K562 (cell line): ENCODE data around the gene DNAJB12. TPM values are rescaled to one million over a fixed set of nuclear protein-coding genes. Genes with fewer than 3 reads are reported as not detected.
A peak's percentile ranks its signal among the peaks of the same experiment; 100 is the strongest.

Experiments used
- ARHGAP35 ChIP-seq: fragments of 450-650 bp; IDR thresholded peaks from 2 replicates; pipeline ENCODE4 v1.6.1; 2018; ENCODE audit not compliant: partially characterized antibody
- CREB1 ChIP-seq, 2 experiments: sonication (generic) in 1 of 2; formaldehyde crosslinking in 1 of 2; IDR thresholded peaks; 2 replicates each; pipeline versions ENCODE4 v1.6.1 to v1.8.0; 2012 to 2022; ENCODE audit warnings: inconsistent platforms in 1 of 2, mild to moderate bottlenecking in 1 of 2, missing genetic modification reagents in 1 of 2, moderate library complexity in 1 of 2
- E2F6 ChIP-seq, 2 experiments: IDR thresholded peaks; 2 replicates each; pipeline ENCODE4 v1.6.1; 2011; ENCODE audit warnings: borderline replicate concordance in 1 of 2, control low read depth in 1 of 2, low read depth in 1 of 2, low read length in 1 of 2, mild to moderate bottlenecking in 1 of 2, mixed read lengths in 1 of 2, moderate library complexity in 1 of 2; ENCODE audit not compliant: insufficient read depth in 1 of 2, insufficient read length in 1 of 2, poor library complexity in 1 of 2, severe bottlenecking in 1 of 2; ENCODE audit errors: extremely low read depth in 1 of 2
- FOXK2 ChIP-seq, 2 experiments: fragments of 450-650 bp; IDR thresholded peaks in 1 of 2; conservative IDR thresholded peaks in 1 of 2; 2 replicates each; pipeline ENCODE4 v1.6.1; 2016; ENCODE audit warnings: low read depth in 2 of 2, mild to moderate bottlenecking in 1 of 2
- HDAC8 ChIP-seq: fragments of 450-650 bp; IDR thresholded peaks from 2 replicates; pipeline ENCODE4 v1.6.1; 2016; ENCODE audit warnings: mild to moderate bottlenecking, missing genetic modification characterization, moderate library complexity, missing compliant biosample characterization
- HMGN3 ChIP-seq: IDR thresholded peaks from 2 replicates; pipeline ENCODE4 v1.6.1; 2011; ENCODE audit warnings: borderline replicate concordance, low read depth, mild to moderate bottlenecking, mixed read lengths, low read length; ENCODE audit not compliant: insufficient read length; ENCODE audit errors: extremely low read depth
- MAZ ChIP-seq, 2 experiments: fragments of 450-650 bp in 1 of 2; sonication (generic) in 1 of 2; formaldehyde crosslinking; IDR thresholded peaks in 1 of 2; conservative IDR thresholded peaks in 1 of 2; 2 replicates each; pipeline versions ENCODE4 v1.4.0 to v1.5.0; 2020; ENCODE audit warnings: mild to moderate bottlenecking in 1 of 2, missing genetic modification reagents in 1 of 2
- MED1 ChIP-seq: sonication (generic); formaldehyde crosslinking; IDR thresholded peaks from 2 replicates; pipeline ENCODE4 v1.8.1; 2023; ENCODE audit warnings: missing genetic modification reagents, borderline replicate concordance
- NR3C1 ChIP-seq: sonication (generic); formaldehyde crosslinking; IDR thresholded peaks from 2 replicates; pipeline ENCODE4 v1.8.1; 2022; ENCODE audit warnings: missing genetic modification reagents
- PHTF2 ChIP-seq: fragments of 250-450 bp; sonication (Bioruptor Pico); IDR thresholded peaks from 2 replicates; pipeline ENCODE4 v1.5.0; 2021; ENCODE audit warnings: mild to moderate bottlenecking
- RBM14 ChIP-seq: fragments of 200-400 bp; formaldehyde crosslinking; IDR thresholded peaks from 2 replicates; pipeline ENCODE4 v1.6.1; 2018; ENCODE audit warnings: low read depth, mild to moderate bottlenecking, low read length, moderate library complexity, borderline replicate concordance; ENCODE audit not compliant: insufficient read depth
- SMARCA5 ChIP-seq: fragments of 450-650 bp; IDR thresholded peaks from 2 replicates; pipeline ENCODE4 v1.6.1; 2016
- ZBTB17 ChIP-seq: fragments of 450-650 bp; formaldehyde crosslinking; IDR thresholded peaks from 2 replicates; pipeline ENCODE4 v1.4.0; 2020; ENCODE audit warnings: mild to moderate bottlenecking
- ZNF311 ChIP-seq: fragments of 250-450 bp; sonication (Bioruptor Pico); IDR thresholded peaks from 2 replicates; pipeline ENCODE4 v1.4.0; 2020; ENCODE audit warnings: mild to moderate bottlenecking, moderate library complexity
- ZNF431 ChIP-seq: sonication (generic); formaldehyde crosslinking; IDR thresholded peaks from 2 replicates; pipeline ENCODE4 v1.8.0; 2022; ENCODE audit warnings: mild to moderate bottlenecking, missing genetic modification reagents
- ZNF589 ChIP-seq: fragments of 200-800 bp; sonication (Bioruptor generic); IDR thresholded peaks from 2 replicates; pipeline ENCODE4 v1.6.1; 2016; ENCODE audit warnings: low read depth, missing genetic modification characterization, missing compliant biosample characterization
- ZNF644 ChIP-seq: fragments of 200-800 bp; sonication (Bioruptor generic); IDR thresholded peaks from 2 replicates; pipeline ENCODE4 v1.6.1; 2016; ENCODE audit warnings: low read depth, missing genetic modification characterization, missing compliant biosample characterization
- ZNF766 ChIP-seq: fragments of 200-800 bp; sonication (Bioruptor generic); conservative IDR thresholded peaks from 2 replicates; pipeline ENCODE4 v1.6.1; 2016; ENCODE audit warnings: missing genetic modification characterization, missing compliant biosample characterization
- polyA plus RNA-seq, 8 experiments: library from polyadenylated mRNA; depleted of rRNA in 4 of 8; stranded (reverse) in 5 of 8; unstranded in 3 of 8; fragments of >200 nt; fragmentation: Nextera tagmentation in 2 of 8; fragmentation: Illumina TruSeq in 1 of 8; extraction: Ambion mirVana in 2 of 8; extraction: Trizol in 1 of 8; gene quantifications; 2 replicates each; pipeline versions ENCODE4 v1.2.1 to v1.2.3, GENCODE V29; 2011 to 2014; ENCODE audit warnings: inconsistent platforms in 1 of 8, missing spikeins in 1 of 8
- total RNA-seq, 7 experiments: library from RNA; depleted of rRNA in 6 of 7; stranded (reverse); fragments of >200 nt in 6 of 7; fragmentation: Illumina TruSeq in 2 of 7; extraction: Trizol in 2 of 7; gene quantifications; 2 replicates each; pipeline versions ENCODE4 v1.2.1 to v1.2.3, GENCODE V29; 2011 to 2021; ENCODE audit warnings: low replicate concordance in 1 of 7
- TF ChIP-seq, protein P1 (sequence below): fragments of 450-650 bp; formaldehyde crosslinking; IDR thresholded peaks from 2 replicates; pipeline ENCODE4 v1.4.0; 2020; ENCODE audit warnings: mild to moderate bottlenecking, moderate library complexity
- TF ChIP-seq, protein P2 (sequence below), 2 experiments: IDR thresholded peaks; 2 replicates each; pipeline ENCODE4 v1.6.1; 2012; ENCODE audit warnings: improper control_type of control experiment in 2 of 2, low read depth in 2 of 2, low read length in 2 of 2, borderline replicate concordance in 1 of 2

Gene DNAJB12
- total and polyA plus RNA-seq, 9 of the 15 experiments (the other 6 are each of a cell fraction or from before 2014, with no cell fraction given): 3.5 to 31.5 (median 20.3) TPM

- TF ChIP-seq HDAC8 (tag) (0 out of 2 replicates have a peak, but pooled peaks have one; percentile 39), RBM14 (no peak), MAZ (CRISPR knock-in tag; conservative IDR thresholded peaks at IDR 0.05 in 1 of 2, IDR thresholded peaks at IDR 0.05 in 1 of 2) (peak in 1 of 2 experiments; percentile 22; a peak in 1 of 4 replicates), NR3C1 (CRISPR knock-in tag) (no peak), ZNF311 (CRISPR knock-in tag) (peak; percentile 57), ARHGAP35 (peak; percentile 61), ZNF766 (CRISPR knock-in tag) (peak; percentile 63), MED1 (CRISPR knock-in tag) (0 out of 2 replicates have a peak, but pooled peaks have one; percentile 46), ZNF589 (CRISPR knock-in tag) (0 out of 2 replicates have a peak, but pooled peaks have one; percentile 16), ZNF431 (CRISPR knock-in tag) (no peak), E2F6 (IDR thresholded peaks at IDR 0.05; ENCODE audit: borderline replicate concordance in 1 of 2, extremely low read depth in 1 of 2, insufficient read depth in 1 of 2, insufficient read length in 1 of 2, low read depth in 1 of 2, low read length in 1 of 2, poor library complexity in 1 of 2, severe bottlenecking in 1 of 2) (peak in 1 of 2 experiments; percentile 11), PHTF2 (CRISPR knock-in tag) (no peak), FOXK2 (conservative IDR thresholded peaks at IDR 0.05 in 1 of 2, IDR thresholded peaks at IDR 0.05 in 1 of 2; ENCODE audit: low read depth in 2 of 2) (0 out of 4 replicates have a peak, but pooled peaks of 1 of the 2 experiments have one; percentile 25), ZBTB17 (peak; percentile 41), HMGN3 (no peak), ZNF644 (no peak), SMARCA5 (peak; percentile 77), CREB1 (IDR thresholded peaks at IDR 0.05) (no peak), CREB1 (CRISPR knock-in tag; IDR thresholded peaks at IDR 0.05) (0 out of 2 replicates have a peak, but pooled peaks have one; percentile 30)
- TF ChIP-seq, protein P1, sequence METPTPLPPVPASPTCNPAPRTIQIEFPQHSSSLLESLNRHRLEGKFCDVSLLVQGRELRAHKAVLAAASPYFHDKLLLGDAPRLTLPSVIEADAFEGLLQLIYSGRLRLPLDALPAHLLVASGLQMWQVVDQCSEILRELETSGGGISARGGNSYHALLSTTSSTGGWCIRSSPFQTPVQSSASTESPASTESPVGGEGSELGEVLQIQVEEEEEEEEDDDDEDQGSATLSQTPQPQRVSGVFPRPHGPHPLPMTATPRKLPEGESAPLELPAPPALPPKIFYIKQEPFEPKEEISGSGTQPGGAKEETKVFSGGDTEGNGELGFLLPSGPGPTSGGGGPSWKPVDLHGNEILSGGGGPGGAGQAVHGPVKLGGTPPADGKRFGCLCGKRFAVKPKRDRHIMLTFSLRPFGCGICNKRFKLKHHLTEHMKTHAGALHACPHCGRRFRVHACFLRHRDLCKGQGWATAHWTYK: 0 out of 2 replicates have a peak, but pooled peaks have one; percentile 18
- TF ChIP-seq, protein P2, sequence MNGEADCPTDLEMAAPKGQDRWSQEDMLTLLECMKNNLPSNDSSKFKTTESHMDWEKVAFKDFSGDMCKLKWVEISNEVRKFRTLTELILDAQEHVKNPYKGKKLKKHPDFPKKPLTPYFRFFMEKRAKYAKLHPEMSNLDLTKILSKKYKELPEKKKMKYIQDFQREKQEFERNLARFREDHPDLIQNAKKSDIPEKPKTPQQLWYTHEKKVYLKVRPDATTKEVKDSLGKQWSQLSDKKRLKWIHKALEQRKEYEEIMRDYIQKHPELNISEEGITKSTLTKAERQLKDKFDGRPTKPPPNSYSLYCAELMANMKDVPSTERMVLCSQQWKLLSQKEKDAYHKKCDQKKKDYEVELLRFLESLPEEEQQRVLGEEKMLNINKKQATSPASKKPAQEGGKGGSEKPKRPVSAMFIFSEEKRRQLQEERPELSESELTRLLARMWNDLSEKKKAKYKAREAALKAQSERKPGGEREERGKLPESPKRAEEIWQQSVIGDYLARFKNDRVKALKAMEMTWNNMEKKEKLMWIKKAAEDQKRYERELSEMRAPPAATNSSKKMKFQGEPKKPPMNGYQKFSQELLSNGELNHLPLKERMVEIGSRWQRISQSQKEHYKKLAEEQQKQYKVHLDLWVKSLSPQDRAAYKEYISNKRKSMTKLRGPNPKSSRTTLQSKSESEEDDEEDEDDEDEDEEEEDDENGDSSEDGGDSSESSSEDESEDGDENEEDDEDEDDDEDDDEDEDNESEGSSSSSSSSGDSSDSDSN (IDR thresholded peaks at IDR 0.05; ENCODE audit: borderline replicate concordance in 1 of 2, low read depth in 2 of 2, low read length in 2 of 2): no peak
These were observed 45.2 kb downstream of the DNAJB12 start (continued) for GRCh38 chr10:72309290-72310240.
